Measurements from ENCODE around the gene ADAMTS16.

- no peak for TF ChIP-seq CTCF (IDR thresholded peaks at IDR 0.05)
- TF ChIP-seq POLR2A (IDR thresholded peaks at IDR 0.05): no peak
- TF ChIP-seq POLR2AphosphoS5 (IDR thresholded peaks at IDR 0.05): no peak
Observed at GRCh38 chr5:5103245-5103644, 36.9 kb upstream of the ADAMTS16 start.
